GM18499 (cell line): ENCODE results near the gene KIFAP3.
A peak's percentile ranks its signal among the peaks of the same experiment; 100 is the strongest.
"Not testable (repeated sequence)": the region's sequence is repeated elsewhere in the genome, so short reads cannot be mapped to it uniquely, and the experiment has no call there.

Experiments
- ATAC-seq: cut with Tn5 transposase; IDR thresholded peaks from one replicate; pipeline ENCODE4 v1.9.1; 2021; ENCODE audit warnings: moderate number of reproducible peaks; ENCODE audit not compliant: insufficient read depth, unreplicated experiment

KIFAP3 gene

DNA sequence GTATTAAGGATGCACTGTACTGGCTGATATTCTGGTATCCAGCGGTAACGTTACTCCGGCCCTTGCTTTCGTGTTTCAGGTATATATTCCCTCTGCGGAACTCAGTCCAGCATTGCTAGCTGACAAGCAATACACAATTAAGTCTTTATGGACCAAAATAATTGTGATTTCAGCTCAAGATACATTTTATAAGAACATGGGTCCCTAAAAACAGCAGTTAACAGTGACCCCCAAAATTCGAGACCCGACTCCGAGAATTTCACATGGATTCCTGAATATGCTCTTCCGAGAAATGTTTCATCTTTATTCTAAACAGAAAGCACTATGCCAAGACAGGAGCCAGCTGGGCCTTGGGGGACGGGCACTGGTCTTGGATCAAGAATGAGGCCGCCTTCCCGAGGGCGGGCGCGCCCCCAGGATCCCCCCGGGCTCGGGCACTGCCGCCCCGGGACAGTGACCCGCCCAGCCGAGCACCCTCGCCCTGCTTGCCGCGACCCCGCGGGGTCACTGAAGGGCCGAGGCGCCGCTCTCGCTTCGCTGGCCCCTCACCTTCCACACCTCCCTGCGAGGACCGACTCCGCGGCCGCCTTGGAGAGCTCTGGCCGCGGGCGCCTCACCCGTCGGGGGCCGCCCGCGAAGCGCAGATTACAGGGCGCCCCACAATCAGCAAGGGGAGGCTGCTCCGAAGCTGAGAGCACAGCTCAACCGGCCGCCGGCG is 181.4 kb downstream of the KIFAP3 start:
- peak; percentile 3 for ATAC-seq

DNA sequence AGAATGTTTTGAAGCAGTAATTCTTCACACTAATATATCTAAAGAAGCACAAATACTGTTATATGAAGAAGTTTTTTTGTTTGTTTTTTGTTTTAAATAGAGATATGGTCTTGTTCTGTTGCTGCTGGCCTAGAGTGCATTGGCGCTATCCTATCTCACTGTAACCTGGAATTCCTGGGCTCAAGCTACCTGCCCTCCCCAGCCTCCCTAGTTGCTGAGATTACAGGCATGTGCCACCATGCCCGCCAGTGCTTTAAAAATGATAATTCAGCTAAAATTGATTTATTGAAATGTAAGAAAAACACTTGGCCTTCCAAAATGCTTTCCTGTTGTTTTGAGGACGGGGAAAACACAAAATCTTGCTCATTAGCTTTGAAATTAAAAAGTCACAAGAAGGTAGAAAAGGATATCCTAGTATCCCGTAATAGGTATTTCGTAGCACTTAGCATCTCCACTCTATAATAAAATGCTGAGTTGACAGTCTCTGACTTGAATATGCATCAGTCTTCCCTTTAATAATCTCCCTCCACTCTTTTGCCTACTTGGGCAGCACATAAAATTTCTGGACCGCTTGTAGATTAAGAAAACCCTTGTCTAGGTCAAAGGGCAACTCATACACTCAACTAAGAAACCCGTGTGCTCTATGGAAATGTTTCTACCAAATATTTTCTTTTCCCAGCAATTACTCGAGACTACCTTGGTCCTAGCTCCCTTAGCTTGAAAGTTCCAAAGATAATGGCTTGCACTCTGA is 182.1 kb downstream of the KIFAP3 start:
- ATAC-seq, result no peak

DNA sequence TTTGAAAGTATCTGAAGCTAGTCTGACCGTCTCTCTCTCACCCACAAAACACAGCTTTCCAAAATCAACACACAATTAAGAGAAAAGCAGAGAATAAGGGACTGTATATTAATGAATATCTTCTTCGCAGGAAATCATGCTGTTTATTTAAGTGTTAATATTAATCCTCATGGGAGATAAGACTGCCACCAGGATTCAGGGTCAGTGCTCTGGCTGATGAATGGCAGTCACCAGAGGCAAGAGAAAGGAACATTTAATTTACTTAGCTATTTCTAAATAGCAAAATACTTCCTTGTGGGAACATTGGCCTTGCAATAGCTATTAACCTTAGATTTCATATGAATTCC is 183.0 kb downstream of the KIFAP3 start:
- no peak for ATAC-seq

DNA sequence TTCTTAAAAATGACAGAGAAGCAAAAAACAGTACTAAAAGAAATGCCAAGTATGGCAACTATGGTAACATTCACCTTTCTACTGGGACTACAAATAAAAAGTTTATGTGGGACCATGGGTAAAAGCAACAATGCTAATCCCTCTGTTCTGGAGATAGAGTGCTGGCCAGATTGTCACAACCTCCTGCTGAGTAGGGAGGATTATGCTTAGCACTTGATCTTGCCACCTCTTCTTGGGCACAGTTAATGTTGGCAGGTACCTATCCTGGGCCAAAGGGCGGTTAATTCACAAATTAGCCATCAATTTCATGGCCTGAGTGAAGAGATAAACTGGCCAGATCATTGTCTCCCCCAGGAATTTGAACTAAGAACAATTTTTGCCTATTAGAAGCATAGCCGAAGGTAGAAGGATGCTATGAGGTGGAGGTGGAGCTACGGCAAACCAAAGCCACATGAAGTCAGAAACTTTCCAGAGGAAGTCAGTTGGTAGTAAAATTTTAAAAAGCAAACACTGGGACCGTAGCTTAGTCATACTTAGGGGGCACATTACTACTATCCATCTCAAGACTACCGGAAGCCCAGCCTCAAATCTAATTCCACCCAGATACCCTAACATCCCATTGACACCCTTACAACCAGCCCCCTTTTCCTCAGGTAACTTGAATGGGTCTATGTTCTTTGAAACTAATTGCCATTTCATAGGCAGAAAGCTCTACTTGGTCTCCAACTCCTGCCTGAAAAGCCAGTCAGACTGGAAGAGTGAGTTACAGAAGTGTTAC is 183.5 kb downstream of the KIFAP3 start:
- ATAC-seq, result no peak

DNA sequence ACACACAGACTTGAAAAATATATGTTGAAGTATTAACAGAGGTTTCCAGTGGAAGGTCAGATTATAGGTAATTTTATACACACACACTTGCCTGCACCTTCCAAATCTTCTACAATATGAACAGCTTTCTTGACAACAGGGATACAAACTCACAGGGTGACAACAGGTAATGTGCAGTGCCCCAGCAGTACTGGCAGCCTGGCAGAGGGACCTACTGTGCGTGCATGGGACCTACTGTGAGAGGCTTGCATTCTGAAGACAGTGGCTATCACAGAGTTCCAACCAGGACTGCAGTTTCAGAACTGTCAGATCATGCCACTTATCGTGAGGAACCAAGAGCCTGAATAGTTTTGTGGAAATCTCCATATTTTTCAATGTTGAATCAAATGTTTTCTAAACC is 184.6 kb downstream of the KIFAP3 start:
- no peak for ATAC-seq

DNA sequence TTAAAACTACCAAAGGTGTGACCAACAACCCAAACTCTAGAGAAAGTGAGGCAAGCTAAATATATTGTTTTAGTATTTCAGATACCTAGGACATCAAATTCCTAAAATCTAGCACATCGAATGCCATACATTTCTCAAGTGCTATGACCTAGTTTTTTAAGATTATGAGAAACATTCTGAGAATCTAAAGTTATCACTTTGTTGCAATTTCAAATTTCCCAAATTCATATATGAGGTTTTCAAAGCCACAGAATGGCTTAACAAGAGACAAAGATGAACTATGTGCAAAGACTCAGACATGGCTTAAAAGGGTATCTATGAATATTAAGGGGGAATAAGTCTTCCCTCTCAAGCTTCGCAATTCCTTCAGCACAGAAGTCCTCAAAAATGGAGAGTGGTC is 187.6 kb downstream of the KIFAP3 start:
- no peak for ATAC-seq

DNA sequence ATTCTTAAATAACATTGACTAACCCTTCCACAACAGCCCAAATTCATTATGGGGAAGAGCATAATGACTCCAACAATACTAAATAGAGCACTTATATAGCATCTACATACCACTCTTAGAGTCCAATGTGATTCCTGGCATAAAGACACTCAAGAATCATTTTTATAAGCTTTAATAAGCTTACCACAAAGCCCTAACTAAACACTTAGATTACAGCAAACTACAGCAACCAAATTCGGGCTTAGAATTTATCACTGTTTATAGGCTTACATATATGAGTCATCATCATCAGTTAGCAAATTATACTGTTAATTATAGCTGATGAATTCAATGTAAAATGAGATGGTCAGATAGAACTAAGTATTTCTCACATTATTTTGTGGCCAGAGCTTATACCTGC is 188.1 kb downstream of the KIFAP3 start:
- no peak for ATAC-seq

DNA sequence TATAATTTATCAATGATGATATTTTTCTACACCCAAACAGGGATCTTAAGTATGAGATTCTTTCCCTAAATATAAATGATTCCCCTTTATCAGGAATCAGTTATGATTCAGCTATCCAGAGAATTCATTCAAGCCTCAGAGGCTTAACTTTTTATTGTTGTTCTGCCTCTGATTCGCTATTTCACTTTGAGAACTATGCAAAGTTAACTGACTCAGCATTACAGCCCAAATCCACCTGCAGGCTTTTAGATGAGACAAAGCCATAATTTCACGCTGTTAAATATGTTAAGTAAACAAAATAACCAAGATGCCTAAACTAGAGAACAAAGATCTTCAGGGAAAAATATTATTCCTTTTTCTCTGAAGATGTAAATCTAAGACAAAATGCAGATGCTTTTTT is 189.3 kb downstream of the KIFAP3 start:
- ATAC-seq, result no peak

DNA sequence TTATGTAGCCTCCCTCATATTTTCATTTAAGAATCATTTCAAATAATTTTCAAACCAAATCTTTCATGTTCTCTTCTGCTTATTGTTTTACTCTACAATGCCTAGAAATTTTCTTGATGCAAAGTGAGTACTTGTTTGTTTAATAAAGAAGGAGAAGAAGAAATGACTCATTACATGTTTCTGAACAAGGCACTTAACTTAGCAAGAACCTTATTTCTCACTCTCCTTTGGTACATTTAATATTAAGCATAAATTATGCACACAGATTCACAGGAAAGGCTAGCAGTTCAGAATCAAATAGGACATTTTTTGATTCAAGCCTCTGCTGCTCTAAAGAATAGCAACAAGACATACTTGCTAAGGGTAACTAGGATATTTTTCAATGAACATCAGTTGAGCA is 189.9 kb downstream of the KIFAP3 start:
- ATAC-seq, result no peak

DNA sequence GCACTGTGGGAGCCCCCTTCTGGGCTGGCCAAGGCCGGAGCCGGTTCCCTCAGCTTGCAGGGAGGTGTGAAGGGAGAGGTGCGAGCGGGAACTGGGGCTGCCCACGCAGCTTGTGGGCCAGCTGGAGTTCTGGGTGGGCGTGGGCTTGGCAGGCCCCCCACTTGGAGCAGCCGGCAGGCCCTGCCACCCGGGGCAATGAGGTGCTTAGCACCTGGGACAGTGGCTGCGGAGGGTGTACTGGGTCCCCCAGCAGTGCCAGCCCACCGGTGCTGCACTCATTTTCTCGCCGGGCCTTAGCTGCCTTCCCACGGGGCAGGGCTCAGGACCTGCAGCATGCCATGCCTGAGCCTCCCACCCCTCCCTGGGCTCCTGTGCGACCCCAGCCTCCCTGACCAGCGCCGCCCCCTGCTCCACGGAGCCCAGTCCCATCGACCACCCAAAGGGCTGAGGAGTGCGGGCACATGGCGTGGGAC is 192.4 kb downstream of the KIFAP3 start:
- no peak for ATAC-seq

DNA sequence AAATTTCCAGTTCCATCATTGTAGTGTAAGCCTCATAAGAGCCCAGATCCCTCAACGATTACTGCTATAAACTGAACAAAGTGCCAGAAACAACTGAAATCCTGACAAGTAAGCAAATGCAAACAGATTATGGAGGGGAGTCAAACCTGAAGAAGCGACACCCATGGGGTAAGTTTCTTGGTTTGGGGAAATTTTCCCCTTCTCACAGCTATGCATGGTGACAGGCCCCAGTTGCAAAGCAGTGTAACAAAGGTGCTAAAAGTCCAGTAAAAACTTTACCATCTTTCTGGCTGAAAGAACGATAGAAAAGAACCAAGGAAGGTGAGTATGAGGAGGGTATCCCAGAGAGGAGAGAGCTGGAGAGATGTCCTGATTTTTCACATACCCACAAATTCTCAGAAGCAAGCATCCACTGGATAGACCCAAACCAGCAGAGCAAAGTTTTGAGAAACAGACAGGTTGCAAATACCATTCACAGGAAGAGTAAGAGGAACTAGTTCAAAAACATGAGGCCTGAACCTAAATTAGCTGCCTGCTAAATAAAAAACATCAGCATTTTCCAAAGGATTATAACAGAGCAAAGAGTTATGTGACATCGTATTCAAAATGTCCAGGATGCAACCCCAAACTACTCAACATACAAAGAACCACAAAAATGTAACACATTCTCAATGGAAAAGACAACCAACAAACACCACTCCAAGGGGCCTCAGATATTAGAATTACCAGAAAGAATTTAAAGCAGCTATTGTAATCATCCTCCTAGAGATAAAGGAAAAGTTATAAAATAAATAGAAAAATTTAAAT is 195.3 kb downstream of the KIFAP3 start:
- no peak for ATAC-seq

DNA sequence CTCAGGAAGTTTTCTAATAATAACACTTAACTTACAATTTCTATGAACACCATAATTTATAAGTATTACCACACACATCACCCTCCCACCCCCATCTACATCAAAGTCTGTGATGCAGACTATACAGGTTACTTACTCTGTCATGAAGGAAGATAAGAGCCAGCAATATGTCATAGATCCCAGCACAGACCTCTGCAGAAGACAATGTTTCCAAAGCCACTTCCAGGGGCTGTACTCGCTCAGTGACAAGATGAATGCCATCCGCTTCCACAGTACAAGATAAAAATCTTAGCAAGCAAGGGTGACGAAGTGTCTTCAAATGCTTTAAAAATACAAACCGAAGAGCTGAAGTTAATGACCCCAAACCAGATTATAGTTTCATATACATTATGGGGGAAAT is 196.0 kb downstream of the KIFAP3 start:
- no peak for ATAC-seq

DNA sequence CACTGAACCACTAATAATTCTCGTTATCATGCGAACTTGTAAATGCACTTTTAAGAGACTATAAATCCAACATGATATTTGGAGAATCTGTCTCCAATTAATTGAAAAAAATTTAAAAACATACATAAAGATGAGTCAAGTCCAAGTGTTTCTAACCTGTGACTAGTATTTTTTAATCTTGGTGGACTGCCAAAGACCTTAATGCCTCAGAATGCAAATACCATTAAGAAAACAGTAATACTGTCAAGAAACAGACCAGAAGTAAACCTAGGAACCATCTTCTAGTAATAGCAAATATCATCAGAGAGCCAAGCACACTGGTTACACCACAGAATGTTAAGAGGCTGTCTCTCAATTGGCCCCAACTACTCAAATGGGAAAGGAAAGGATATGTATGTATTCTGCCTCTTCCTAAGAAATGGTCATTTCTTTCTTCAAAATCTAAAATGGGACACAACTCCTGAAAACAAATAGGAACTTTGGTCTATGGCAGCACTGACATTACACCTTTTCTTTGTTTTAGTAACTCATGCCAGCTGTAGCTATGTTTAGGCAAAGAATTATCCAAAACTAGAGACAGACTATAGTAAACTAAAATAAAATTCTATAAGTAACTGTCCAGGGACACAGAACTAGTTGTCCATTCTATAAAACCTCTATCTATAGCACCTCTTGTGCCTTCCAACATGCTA is 196.5 kb downstream of the KIFAP3 start:
- ATAC-seq, result no peak

DNA sequence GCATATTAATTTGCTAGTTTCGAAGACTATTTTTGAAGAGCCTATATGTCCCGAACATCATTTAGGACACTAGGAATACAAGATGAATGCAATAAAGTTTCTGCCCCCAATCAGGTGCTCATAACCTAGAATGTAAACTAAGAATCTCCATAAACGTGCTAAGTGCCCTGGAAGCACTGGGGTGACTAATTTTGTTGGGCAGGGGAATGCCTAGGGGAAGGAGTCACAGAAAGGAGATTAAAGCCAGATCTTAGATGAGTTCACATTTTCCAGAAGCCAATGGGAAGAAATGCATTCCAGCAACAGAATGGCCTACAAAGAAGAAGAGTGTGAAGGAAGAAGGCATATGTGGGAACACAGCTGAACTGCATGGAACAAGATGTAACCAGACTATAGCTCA is 200.3 kb downstream of the KIFAP3 start:
- ATAC-seq, result no peak

DNA sequence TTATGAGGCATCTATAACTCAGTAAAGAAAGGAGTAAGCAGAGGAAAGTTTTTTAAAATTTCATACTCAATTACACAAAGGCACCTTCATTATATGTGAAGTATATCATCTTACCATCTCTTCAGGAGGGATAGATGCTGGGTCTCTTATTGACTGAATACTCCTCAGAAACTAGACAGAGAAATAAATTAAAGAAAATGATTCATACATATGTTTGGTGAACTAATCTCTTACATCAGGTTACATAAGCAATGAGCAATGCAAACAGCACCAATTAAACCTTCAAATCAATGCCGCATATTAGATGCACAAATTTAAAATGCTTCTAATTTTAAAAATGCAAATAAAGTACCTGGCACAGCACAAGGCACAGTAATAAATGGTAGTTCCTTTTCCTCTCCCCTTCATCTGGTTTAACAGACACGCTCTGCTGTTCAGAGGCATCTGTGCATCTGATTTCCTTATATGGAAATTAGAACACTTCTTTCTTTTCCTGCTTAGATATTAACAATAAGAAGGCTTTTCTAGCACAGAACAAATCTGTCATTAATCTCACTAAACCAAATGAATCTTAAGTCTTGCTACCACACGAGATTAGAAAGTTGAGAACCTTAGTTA is 200.8 kb downstream of the KIFAP3 start:
- ATAC-seq, result no peak

DNA sequence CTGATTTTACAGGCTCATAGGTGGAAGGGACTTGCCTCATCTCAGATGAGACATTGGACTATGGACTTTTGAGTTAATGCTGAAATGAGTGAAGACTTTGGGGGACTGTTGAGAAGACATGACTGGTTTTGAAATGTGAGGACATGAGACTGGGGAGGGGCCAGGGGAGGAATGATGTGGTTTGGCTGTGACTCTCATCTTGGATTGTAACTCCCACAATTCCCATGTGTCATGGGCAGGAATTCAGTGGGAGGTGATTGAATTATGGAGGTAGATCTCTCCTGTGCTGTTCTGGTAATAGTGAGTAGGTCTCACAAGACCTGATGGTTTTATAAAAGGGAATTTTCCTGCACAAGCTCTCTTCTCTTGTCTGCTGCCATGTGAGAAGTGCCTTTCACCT is 201.6 kb downstream of the KIFAP3 start:
- no peak for ATAC-seq

DNA sequence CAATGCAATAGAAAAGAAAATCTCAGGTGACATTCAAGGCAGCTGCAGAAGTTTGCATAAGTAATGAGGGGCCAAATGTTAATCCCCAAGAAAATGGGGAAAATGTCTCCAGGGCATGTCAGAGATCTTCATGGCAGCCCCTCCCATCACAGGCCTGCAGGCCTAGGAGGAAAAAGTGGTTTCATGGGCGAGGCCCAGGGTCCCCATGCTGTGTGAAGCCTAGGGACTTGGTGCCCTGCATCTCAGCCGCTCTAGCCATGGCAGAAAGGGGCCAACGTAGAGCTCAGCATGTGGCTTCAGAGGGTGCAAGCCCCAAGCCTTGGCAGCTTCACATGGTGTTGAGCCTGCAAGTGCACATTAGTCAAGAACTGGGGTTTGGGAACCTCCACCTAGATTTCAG is 202.5 kb downstream of the KIFAP3 start:
- ATAC-seq, result not testable (repeated sequence)
